Thoracic aorta (tissue), 2 donors: ENCODE results near the gene DSTN. TPM values are rescaled to one million over a fixed set of nuclear protein-coding genes. Genes with fewer than 3 reads are reported as not detected.

Experiments
- ATAC-seq: fragments of 150-250 bp; one replicate; pipeline ENCODE4 v1.8.0; 2017; ENCODE audit warnings: low read depth; ENCODE audit not compliant: insufficient number of reproducible peaks, low FRiP score
- DNase-seq: peaks from one replicate; pipeline ENCODE4 v3.0.0-alpha.2; 2020; ENCODE audit warnings: low spot score
- H3K27ac ChIP-seq, 2 donors: fragments of 200-600 bp; sonication (generic); 1 replicate in 1 of 2; 2 replicates in 1 of 2; pipeline ENCODE4 v1.5.1; 2016; ENCODE audit warnings: mild to moderate bottlenecking in 2 of 2, moderate library complexity in 2 of 2
- H3K27me3 ChIP-seq: fragments of 200-600 bp; sonication (generic); replicated peaks from 2 replicates; pipeline ENCODE4 v1.6.0; 2016; ENCODE audit warnings: mild to moderate bottlenecking; ENCODE audit not compliant: insufficient read depth
- H3K36me3 ChIP-seq: fragments of 200-600 bp; sonication (generic); one replicate; pipeline ENCODE4 v1.5.1; 2016
- H3K4me1 ChIP-seq, 2 donors: fragments of 200-600 bp; sonication (generic); 1 replicate in 1 of 2; 2 replicates in 1 of 2; pipeline versions ENCODE4 v1.5.1 to v1.6.0; 2016; ENCODE audit warnings: low read depth in 2 of 2, mild to moderate bottlenecking in 1 of 2; ENCODE audit not compliant: control insufficient read depth in 1 of 2
- H3K4me3 ChIP-seq: fragments of 200-600 bp; sonication (generic); 2 replicates; pipeline ENCODE4 v1.5.1; 2016; ENCODE audit warnings: mild to moderate bottlenecking
- H3K9me3 ChIP-seq: fragments of 200-600 bp; sonication (generic); 2 replicates; pipeline ENCODE4 v1.5.1; 2016
- CTCF ChIP-seq: fragments of 200-600 bp; sonication (generic); IDR thresholded peaks from one replicate; pipeline ENCODE4 v1.5.1; 2019; ENCODE audit warnings: antibody characterized with exemption
- total RNA-seq, 2 donors: library from RNA; depleted of rRNA; stranded (reverse); fragments of >200 nt; gene quantifications; one replicate each; pipeline versions ENCODE4 v1.1.0 to v1.2.3, GENCODE V29; 2016

The DSTN gene
- total RNA-seq, 2 donors from 2014 or later: 1,342 to 1,977 TPM

- ATAC-seq (no peak), DNase-seq (no peak)
- Histone ChIP-seq H3K4me1 (peaks cover 16 to 75% of the 10 kb centered on the region in 2 donors), H3K4me3 (no peak overlapping the region), H3K27me3 (no peaks in the 10 kb centered on the region), H3K27ac (no peak overlapping the region), H3K9me3 (no peaks in the 10 kb centered on the region), H3K36me3 (no peaks in the 10 kb centered on the region)
- no peak for TF ChIP-seq CTCF
Observed at GRCh38 chr20:17650301-17651128, 80.6 kb downstream of the DSTN start.

GRCh38 chr20:17651129-17651759 is 81.4 kb downstream of the DSTN start:
- ATAC-seq (no peak), DNase-seq (no peak)
- Histone ChIP-seq H3K4me3 (no peak overlapping the region), H3K27me3 (no peaks in the 10 kb centered on the region), H3K27ac (no peak overlapping the region), H3K36me3 (no peaks in the 10 kb centered on the region), H3K4me1 (peaks cover 16 to 80% of the 10 kb centered on the region in 2 donors), H3K9me3 (no peaks in the 10 kb centered on the region)
- no peak for TF ChIP-seq CTCF

GRCh38 chr20:17651760-17652388 is 82.0 kb downstream of the DSTN start:
- peaks cover 16 to 78% of the 10 kb centered on the region in 2 donors for H3K4me1 ChIP-seq

GRCh38 chr20:17652411-17652810 is 82.5 kb downstream of the DSTN start:
- Histone ChIP-seq H3K36me3 (no peaks in the 10 kb centered on the region), H3K9me3 (no peaks in the 10 kb centered on the region), H3K4me3 (no peak overlapping the region), H3K27me3 (no peaks in the 10 kb centered on the region), H3K4me1 (peaks cover 16 to 78% of the 10 kb centered on the region in 2 donors), H3K27ac (no peak overlapping the region)
- no peak for TF ChIP-seq CTCF
- ATAC-seq (no peak), DNase-seq (no peak)

More at GRCh38 chr20:17651760-17652388, 82.0 kb downstream of the DSTN start:
- no peak overlapping the region for H3K27ac ChIP-seq
- ATAC-seq: no peak
- TF ChIP-seq CTCF: no peak
- H3K27me3 ChIP-seq: no peaks in the 10 kb centered on the region
- DNase-seq: no peak
- no peak overlapping the region for H3K4me3 ChIP-seq
- no peaks in the 10 kb centered on the region for H3K36me3 ChIP-seq
- H3K9me3 ChIP-seq: no peaks in the 10 kb centered on the region
